GM23248 (cell line): ENCODE results near the gene SUGCT.

ENCODE experiments used
- EZH2 ChIP-seq: fragments of 200-600 bp; sonication (generic); IDR thresholded peaks from 2 replicates; pipeline ENCODE4 v1.6.1; 2018; ENCODE audit warnings: antibody characterized with exemption, mild to moderate bottlenecking; ENCODE audit not compliant: insufficient read depth, poor library complexity, severe bottlenecking
- EZH2phosphoT487 ChIP-seq: fragments of 200-600 bp; sonication (generic); IDR thresholded peaks from 2 replicates; pipeline ENCODE4 v1.6.1; 2018; ENCODE audit warnings: antibody characterized with exemption, moderate library complexity, mild to moderate bottlenecking, low read depth; ENCODE audit not compliant: insufficient read depth

DNA sequence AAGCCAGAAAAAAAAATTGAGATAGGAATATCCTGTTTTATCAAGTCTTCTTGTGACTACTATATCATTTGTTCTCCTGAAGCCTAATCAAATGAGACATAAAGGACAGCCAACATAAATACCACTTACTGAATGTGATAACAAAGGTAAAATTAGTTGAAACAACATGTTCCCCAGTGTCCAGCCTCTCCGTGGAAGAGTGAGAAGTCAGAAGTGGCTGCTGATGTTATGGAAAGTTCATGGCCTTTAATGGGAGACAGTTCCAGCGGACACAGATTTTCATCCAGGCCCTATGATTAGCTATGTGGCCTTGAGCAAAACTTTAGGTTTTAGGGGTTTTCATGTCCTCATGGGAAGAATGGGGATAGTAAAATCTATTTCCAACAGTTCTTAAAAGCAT lies 724.3 kb downstream of the SUGCT start:
- no peak for TF ChIP-seq EZH2
- no peak for TF ChIP-seq EZH2phosphoT487
